GM12878 (cell line): Measurements from ENCODE around the gene SRC. TPM values are rescaled to one million over a fixed set of nuclear protein-coding genes. Genes with fewer than 3 reads are reported as not detected.

ENCODE experiments used
- ATAC-seq: fragments of 200-7000 bp; cut with Tn5 transposase; 3 replicates; pipeline ENCODE4 v1.9.1; 2020; ENCODE audit warnings: mild to moderate bottlenecking, moderate library complexity
- BruUV-seq: library from RNA; stranded (reverse); fragments of 400-500 nt; replicated peaks from 2 replicates; lab custom pipeline; 2021; lab: Mats Ljungman, UMichigan
- CTCF ChIA-PET: fragments of 300-600 bp; sonication (Branson Sonifier 250); formaldehyde crosslinking; extraction: SDS; loops from one replicate; lab custom pipeline; 2021; ENCODE audit warnings: inconsistent platforms; lab: Yijun Ruan, JAX
- POLR2A ChIA-PET: fragments of 350-600 bp; formaldehyde crosslinking; extraction: SDS; loops from one replicate; lab custom pipeline; 2021; ENCODE audit warnings: inconsistent platforms; lab: Charles Lee
- RAD21 ChIA-PET: fragments of 300-600 bp; sonication (Branson Sonifier 250); formaldehyde crosslinking; loops from one replicate; lab custom pipeline; 2023; ENCODE audit warnings: antibody characterized with exemption; ENCODE audit not compliant: unreplicated experiment; lab: Charles Lee
- SMC1A ChIA-PET: fragments of 300-600 bp; sonication (Branson Sonifier 250); formaldehyde crosslinking; loops from one replicate; lab custom pipeline; 2023; ENCODE audit not compliant: unreplicated experiment, uncharacterized antibody; lab: Charles Lee
- DNase-seq: peaks from one replicate; pipeline ENCODE4 v3.0.0-alpha.2; 2011; ENCODE audit warnings: low read depth, low spot score
- FAIRE-seq: peaks from 3 replicates; lab custom pipeline; 2011; peaks lifted over from hg19 to GRCh38; lab: Jason Lieb, UNC
- H2AFZ ChIP-seq: 2 replicates; pipeline ENCODE4 v1.6.0; 2011; ENCODE audit warnings: low read depth, low read length, control low read depth; ENCODE audit not compliant: control insufficient read depth
- H3K27ac ChIP-seq: 2 replicates; pipeline ENCODE4 v1.5.1; 2011; ENCODE audit warnings: control low read depth; ENCODE audit not compliant: control insufficient read depth, insufficient read depth
- H3K27me3 ChIP-seq, 2 experiments: replicated peaks in 1 of 2; 2 replicates each; pipeline versions ENCODE4 v1.6.0 to v1.6.1; 2011; ENCODE audit warnings: low read length in 1 of 2; ENCODE audit not compliant: control insufficient read depth in 2 of 2, insufficient read depth in 2 of 2
- H3K36me3 ChIP-seq, 2 experiments: 2 replicates each; pipeline ENCODE4 v1.5.1; 2011; ENCODE audit warnings: low read length in 1 of 2; ENCODE audit not compliant: control insufficient read depth in 2 of 2, insufficient read depth in 2 of 2
- H3K4me1 ChIP-seq: 2 replicates; pipeline ENCODE4 v1.6.1; 2011; ENCODE audit warnings: mild to moderate bottlenecking, low read length, moderate library complexity, mixed read lengths; ENCODE audit not compliant: control insufficient read depth, insufficient read depth
- H3K4me2 ChIP-seq: 2 replicates; pipeline ENCODE4 v1.6.0; 2011; ENCODE audit warnings: control low read depth; ENCODE audit not compliant: control insufficient read depth, insufficient read depth
- H3K4me3 ChIP-seq: fragments of 200-600 bp; sonication (generic); 2 replicates; pipeline ENCODE4 v1.5.1; 2016
- H3K79me2 ChIP-seq: 2 replicates; pipeline ENCODE4 v1.6.0; 2011; ENCODE audit warnings: low read length; ENCODE audit not compliant: control insufficient read depth, insufficient read depth
- H3K9ac ChIP-seq: 2 replicates; pipeline ENCODE4 v1.8.0; 2011; ENCODE audit warnings: low read length, control low read depth, mixed read lengths; ENCODE audit not compliant: control insufficient read depth, insufficient read depth
- H3K9me3 ChIP-seq: replicated peaks from 3 replicates; pipeline ENCODE4 v1.5.1; 2011; ENCODE audit warnings: mild to moderate bottlenecking, low read length; ENCODE audit not compliant: control insufficient read depth, insufficient read depth
- H4K20me1 ChIP-seq: 2 replicates; pipeline ENCODE4 v1.6.0; 2011; ENCODE audit not compliant: control insufficient read depth, insufficient read depth
- BRCA1 ChIP-seq: IDR thresholded peaks from 2 replicates; pipeline ENCODE4 v1.6.1; 2011; ENCODE audit warnings: low read depth, low read length, improper control_type of control experiment
- KDM1A ChIP-seq: fragments of 200-600 bp; sonication (generic); IDR thresholded peaks from 2 replicates; pipeline ENCODE4 v1.6.1; 2016; ENCODE audit warnings: borderline replicate concordance
- RCOR1 ChIP-seq: conservative IDR thresholded peaks from 2 replicates; pipeline ENCODE4 v1.6.1; 2012; ENCODE audit warnings: low read depth, low read length, improper control_type of control experiment
- RUNX3 ChIP-seq: IDR thresholded peaks from 2 replicates; pipeline ENCODE4 v1.6.1; 2012; ENCODE audit warnings: low read length, inconsistent platforms
- SREBF1 ChIP-seq: IDR thresholded peaks from 2 replicates; pipeline ENCODE4 v1.6.1; 2012; ENCODE audit warnings: mild to moderate bottlenecking, low read length
- ZNF207 ChIP-seq: fragments of 450-650 bp; IDR thresholded peaks from 2 replicates; pipeline ENCODE4 v1.6.1; 2014; ENCODE audit warnings: antibody characterized with exemption, mild to moderate bottlenecking, borderline replicate concordance
- WGBS: methylation state at CpG from one replicate; pipeline ENCODE4 v1.1.6; 2016; ENCODE audit warnings: low lambda C conversion rate; ENCODE audit not compliant: insufficient replicate concordance, insufficient coverage; ENCODE audit errors: missing lambda C conversion rate; 5-methylcytosine and 5-hydroxymethylcytosine counted together
- in situ Hi-C: fragments of 300-500 bp; cut with MboI; formaldehyde crosslinking; loops from 9 replicates; pipeline ENCODE4 v1.14.3; 2018; ENCODE audit warnings: mixed read lengths
- intact Hi-C: fragments of 100-400 bp; cut with micrococcal nuclease; formaldehyde crosslinking; loops from one replicate; pipeline ENCODE4 v1.14.2; 2022; ENCODE audit not compliant: unreplicated experiment
- polyA plus RNA-seq, 11 experiments: library from polyadenylated mRNA; depleted of rRNA in 4 of 11; unstranded in 6 of 11; stranded (reverse) in 5 of 11; fragments of >200 nt; fragmentation: Nextera tagmentation in 4 of 11; fragmentation: Illumina TruSeq in 1 of 11; extraction: Ambion mirVana in 4 of 11; extraction: Trizol in 1 of 11; gene quantifications; 1 replicate in 1 of 11; 2 replicates in 10 of 11; pipeline versions ENCODE4 v1.2.1 to v1.2.3, GENCODE V29; 2011 to 2016; ENCODE audit warnings: inconsistent platforms in 2 of 11, missing spikeins in 2 of 11, low read depth in 1 of 11
- total RNA-seq, 4 experiments: library from RNA; depleted of rRNA in 3 of 4; stranded (reverse); fragments of >200 nt in 3 of 4; fragmentation: Illumina TruSeq in 1 of 4; extraction: Trizol in 1 of 4; gene quantifications; 2 replicates each; pipeline versions ENCODE4 v1.2.1 to v1.2.3, GENCODE V29; 2013 to 2021
- TF ChIP-seq, protein P1 (sequence below): IDR thresholded peaks from 2 replicates; pipeline ENCODE4 v1.6.1; 2011; ENCODE audit warnings: mild to moderate bottlenecking, low read depth, low read length, moderate library complexity; ENCODE audit not compliant: insufficient replicate concordance
- TF ChIP-seq, protein P2 (sequence below): fragments of 450-650 bp; IDR thresholded peaks from 2 replicates; pipeline ENCODE4 v1.6.1; 2016; ENCODE audit warnings: mild to moderate bottlenecking
- TF ChIP-seq, protein P3 (sequence below): fragments of 450-650 bp; IDR thresholded peaks from 2 replicates; pipeline ENCODE4 v1.6.1; 2018; ENCODE audit warnings: mild to moderate bottlenecking, low read depth, moderate library complexity; ENCODE audit not compliant: partially characterized antibody
- TF ChIP-seq, protein P4 (sequence below): fragments of 450-650 bp; IDR thresholded peaks from 2 replicates; pipeline ENCODE4 v1.6.1; 2016; ENCODE audit warnings: mild to moderate bottlenecking, moderate library complexity, borderline replicate concordance

The SRC gene
- total and polyA plus RNA-seq, 10 of the 15 experiments (the other 5 are each of a cell fraction or from before 2014, with no cell fraction given), result 0.60 to 71.3 (median 27.2) TPM

DNA sequence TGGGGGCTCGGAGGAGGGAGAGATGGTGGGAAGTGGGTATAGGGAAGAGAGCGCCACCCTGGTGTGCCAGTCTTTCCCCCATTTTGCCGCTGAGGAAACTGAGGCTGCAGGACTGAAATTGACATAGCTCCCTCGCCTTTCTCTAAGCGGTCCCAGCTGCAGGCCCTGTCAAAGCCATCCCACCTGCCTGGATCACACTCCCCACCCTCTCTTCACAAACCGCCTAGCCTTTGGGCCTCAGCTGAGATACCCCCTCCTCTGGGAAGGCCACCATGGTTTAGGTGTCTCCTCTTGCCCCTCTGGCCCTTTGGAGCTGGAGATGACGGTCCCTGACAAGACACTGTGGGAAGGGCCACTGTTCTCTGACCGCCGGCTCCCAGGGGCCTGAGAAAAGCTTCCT lies 16.9 kb downstream of the SRC start:
- TF ChIP-seq KDM1A, result no peak
- TF ChIP-seq BRCA1, result no peak
- TF ChIP-seq, protein P1, sequence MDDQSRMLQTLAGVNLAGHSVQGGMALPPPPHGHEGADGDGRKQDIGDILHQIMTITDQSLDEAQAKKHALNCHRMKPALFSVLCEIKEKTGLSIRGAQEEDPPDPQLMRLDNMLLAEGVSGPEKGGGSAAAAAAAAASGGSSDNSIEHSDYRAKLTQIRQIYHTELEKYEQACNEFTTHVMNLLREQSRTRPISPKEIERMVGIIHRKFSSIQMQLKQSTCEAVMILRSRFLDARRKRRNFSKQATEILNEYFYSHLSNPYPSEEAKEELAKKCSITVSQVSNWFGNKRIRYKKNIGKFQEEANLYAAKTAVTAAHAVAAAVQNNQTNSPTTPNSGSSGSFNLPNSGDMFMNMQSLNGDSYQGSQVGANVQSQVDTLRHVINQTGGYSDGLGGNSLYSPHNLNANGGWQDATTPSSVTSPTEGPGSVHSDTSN, result no peak
- TF ChIP-seq ZNF207, result no peak
- no peak for TF ChIP-seq SREBF1
- no peak for TF ChIP-seq RCOR1
- TF ChIP-seq RUNX3, result no peak
- TF ChIP-seq, protein P2, sequence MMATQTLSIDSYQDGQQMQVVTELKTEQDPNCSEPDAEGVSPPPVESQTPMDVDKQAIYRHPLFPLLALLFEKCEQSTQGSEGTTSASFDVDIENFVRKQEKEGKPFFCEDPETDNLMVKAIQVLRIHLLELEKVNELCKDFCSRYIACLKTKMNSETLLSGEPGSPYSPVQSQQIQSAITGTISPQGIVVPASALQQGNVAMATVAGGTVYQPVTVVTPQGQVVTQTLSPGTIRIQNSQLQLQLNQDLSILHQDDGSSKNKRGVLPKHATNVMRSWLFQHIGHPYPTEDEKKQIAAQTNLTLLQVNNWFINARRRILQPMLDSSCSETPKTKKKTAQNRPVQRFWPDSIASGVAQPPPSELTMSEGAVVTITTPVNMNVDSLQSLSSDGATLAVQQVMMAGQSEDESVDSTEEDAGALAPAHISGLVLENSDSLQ, result no peak
- TF ChIP-seq, protein P3, sequence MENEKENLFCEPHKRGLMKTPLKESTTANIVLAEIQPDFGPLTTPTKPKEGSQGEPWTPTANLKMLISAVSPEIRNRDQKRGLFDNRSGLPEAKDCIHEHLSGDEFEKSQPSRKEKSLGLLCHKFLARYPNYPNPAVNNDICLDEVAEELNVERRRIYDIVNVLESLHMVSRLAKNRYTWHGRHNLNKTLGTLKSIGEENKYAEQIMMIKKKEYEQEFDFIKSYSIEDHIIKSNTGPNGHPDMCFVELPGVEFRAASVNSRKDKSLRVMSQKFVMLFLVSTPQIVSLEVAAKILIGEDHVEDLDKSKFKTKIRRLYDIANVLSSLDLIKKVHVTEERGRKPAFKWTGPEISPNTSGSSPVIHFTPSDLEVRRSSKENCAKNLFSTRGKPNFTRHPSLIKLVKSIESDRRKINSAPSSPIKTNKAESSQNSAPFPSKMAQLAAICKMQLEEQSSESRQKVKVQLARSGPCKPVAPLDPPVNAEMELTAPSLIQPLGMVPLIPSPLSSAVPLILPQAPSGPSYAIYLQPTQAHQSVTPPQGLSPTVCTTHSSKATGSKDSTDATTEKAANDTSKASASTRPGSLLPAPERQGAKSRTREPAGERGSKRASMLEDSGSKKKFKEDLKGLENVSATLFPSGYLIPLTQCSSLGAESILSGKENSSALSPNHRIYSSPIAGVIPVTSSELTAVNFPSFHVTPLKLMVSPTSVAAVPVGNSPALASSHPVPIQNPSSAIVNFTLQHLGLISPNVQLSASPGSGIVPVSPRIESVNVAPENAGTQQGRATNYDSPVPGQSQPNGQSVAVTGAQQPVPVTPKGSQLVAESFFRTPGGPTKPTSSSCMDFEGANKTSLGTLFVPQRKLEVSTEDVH, result no peak
- TF ChIP-seq, protein P4, sequence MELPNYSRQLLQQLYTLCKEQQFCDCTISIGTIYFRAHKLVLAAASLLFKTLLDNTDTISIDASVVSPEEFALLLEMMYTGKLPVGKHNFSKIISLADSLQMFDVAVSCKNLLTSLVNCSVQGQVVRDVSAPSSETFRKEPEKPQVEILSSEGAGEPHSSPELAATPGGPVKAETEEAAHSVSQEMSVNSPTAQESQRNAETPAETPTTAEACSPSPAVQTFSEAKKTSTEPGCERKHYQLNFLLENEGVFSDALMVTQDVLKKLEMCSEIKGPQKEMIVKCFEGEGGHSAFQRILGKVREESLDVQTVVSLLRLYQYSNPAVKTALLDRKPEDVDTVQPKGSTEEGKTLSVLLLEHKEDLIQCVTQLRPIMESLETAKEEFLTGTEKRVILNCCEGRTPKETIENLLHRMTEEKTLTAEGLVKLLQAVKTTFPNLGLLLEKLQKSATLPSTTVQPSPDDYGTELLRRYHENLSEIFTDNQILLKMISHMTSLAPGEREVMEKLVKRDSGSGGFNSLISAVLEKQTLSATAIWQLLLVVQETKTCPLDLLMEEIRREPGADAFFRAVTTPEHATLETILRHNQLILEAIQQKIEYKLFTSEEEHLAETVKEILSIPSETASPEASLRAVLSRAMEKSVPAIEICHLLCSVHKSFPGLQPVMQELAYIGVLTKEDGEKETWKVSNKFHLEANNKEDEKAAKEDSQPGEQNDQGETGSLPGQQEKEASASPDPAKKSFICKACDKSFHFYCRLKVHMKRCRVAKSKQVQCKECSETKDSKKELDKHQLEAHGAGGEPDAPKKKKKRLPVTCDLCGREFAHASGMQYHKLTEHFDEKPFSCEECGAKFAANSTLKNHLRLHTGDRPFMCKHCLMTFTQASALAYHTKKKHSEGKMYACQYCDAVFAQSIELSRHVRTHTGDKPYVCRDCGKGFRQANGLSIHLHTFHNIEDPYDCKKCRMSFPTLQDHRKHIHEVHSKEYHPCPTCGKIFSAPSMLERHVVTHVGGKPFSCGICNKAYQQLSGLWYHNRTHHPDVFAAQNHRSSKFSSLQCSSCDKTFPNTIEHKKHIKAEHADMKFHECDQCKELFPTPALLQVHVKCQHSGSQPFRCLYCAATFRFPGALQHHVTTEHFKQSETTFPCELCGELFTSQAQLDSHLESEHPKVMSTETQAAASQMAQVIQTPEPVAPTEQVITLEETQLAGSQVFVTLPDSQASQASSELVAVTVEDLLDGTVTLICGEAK, result no peak
- H4K20me1 ChIP-seq, result 0 out of 2 replicates have a peak, but pooled peaks cover 3% of the 10 kb centered on the region
- no peak for ATAC-seq
- no peak overlapping the region for H3K9ac ChIP-seq
- H3K4me3 ChIP-seq, result no peak overlapping the region
- intact Hi-C loops, result no loop called here
- in situ Hi-C loops, result loop anchor here (5.0 kb wide), 1 partner anchor 51 kb away; no protein-coding TSS in a partner anchor
- H2AFZ ChIP-seq, result no peak overlapping the region
- peaks cover 24 to 39% of the 10 kb centered on the region in 2 experiments for H3K36me3 ChIP-seq
- RAD21 ChIA-PET, result no interaction called here
- no peak overlapping the region for H3K4me2 ChIP-seq
- DNase-seq, result no peak
- SMC1A ChIA-PET, result no interaction called here
- POLR2A ChIA-PET, result interaction anchor here (1.0 to 2.6 kb wide), 3 partner anchors 11 to 41 kb away, joined by 3 to 8 read pairs (median 4); no protein-coding TSS in a partner anchor
- H3K27me3 ChIP-seq, result no peaks in the 10 kb centered on the region
- peaks cover 63% of the 10 kb centered on the region for H3K79me2 ChIP-seq
- no peak overlapping the region; the same call in 1 of the 2 replicates for H3K27ac ChIP-seq
- no TSS peak for BruUV-seq
- peaks cover 60% of the 10 kb centered on the region for H3K4me1 ChIP-seq
- peaks cover 3% of the 10 kb centered on the region; the same call in 1 of the 3 replicates for H3K9me3 ChIP-seq
- CTCF ChIA-PET, result interaction anchor here (0.6 to 1.3 kb wide), 3 partner anchors 9 to 171 kb away, joined by 3 read pairs; no protein-coding TSS in a partner anchor
- no peak for FAIRE-seq
- 94% methylated on average over 8 of the region's 9 CpGs for WGBS
